ENCODE data around the gene SPOCK1.

SPOCK1 gene

DNA sequence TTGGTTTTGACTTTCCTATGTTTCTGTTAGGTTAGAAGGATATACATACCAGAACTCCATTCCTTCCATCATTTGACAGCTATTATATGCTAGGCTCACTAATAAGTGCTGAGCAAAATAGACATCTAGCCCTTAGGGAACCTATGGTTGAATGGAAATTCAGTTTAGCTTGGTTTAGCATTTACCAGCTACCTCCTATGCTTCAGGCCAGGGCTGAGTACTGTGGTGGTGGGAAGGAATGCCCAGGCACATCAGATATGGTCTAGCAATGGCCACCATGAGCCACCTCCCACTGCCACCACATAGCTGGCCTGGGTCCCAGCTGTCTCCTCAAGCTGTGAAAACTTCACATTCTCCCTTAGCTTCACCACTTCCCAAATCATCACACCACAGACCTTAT lies 89.4 kb downstream of the SPOCK1 start:
- Histone ChIP-seq H3K27me3 (replicated peaks) (no peaks in the 10 kb centered on the region), H3K4me3 (ENCODE audit: low read depth, low read length) (no peak overlapping the region), H3K27ac (no peak overlapping the region), H3K36me3 (replicated peaks) (no peaks in the 10 kb centered on the region)
- in situ Hi-C loops (cut with HindIII; ENCODE audit: low pct_ligation_motif_present, low sequenced_read_pairs) = no loop called here
- no peak for DNase-seq
- TF ChIP-seq CTCF (IDR thresholded peaks at IDR 0.05; ENCODE audit: low read depth, low read length, missing control alignments) = no peak

- Histone ChIP-seq H3K27me3 (replicated peaks) (no peaks in the 10 kb centered on the region), H3K27ac (no peak overlapping the region), H3K4me3 (ENCODE audit: low read depth, low read length) (no peak overlapping the region), H3K36me3 (replicated peaks) (no peaks in the 10 kb centered on the region)
- DNase-seq = no peak
- TF ChIP-seq CTCF (IDR thresholded peaks at IDR 0.05; ENCODE audit: low read depth, low read length, missing control alignments) = no peak
- in situ Hi-C loops (cut with HindIII; ENCODE audit: low pct_ligation_motif_present, low sequenced_read_pairs) = no loop called here
Measured at GRCh38 chr5:137407090-137407489, 92.0 kb downstream of the SPOCK1 start.

DNA sequence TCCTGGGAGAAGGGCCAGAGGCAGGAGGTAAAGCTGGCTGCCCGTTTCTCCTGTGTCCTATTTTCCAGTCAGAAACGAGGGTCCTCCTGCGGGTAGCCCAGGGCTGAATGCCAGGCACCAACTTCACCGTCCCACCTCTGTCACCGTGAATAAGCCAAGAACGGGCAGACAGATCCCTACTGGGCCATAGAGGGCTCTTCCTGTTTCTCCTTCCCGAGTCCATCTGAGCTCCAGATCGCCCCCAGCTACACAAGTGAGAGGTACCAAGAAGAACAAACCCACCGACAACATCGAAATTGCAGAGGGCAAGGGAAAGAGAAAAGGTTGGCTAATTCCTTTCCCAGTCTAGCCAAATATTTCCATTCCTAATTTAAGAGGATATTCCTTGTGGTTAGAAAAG lies 93.7 kb downstream of the SPOCK1 start:
- no peak overlapping the region for H3K27ac ChIP-seq
- TF ChIP-seq CTCF (IDR thresholded peaks at IDR 0.05; ENCODE audit: low read depth, low read length, missing control alignments) = no peak
- in situ Hi-C loops (cut with HindIII; ENCODE audit: low pct_ligation_motif_present, low sequenced_read_pairs) = no loop called here

DNA sequence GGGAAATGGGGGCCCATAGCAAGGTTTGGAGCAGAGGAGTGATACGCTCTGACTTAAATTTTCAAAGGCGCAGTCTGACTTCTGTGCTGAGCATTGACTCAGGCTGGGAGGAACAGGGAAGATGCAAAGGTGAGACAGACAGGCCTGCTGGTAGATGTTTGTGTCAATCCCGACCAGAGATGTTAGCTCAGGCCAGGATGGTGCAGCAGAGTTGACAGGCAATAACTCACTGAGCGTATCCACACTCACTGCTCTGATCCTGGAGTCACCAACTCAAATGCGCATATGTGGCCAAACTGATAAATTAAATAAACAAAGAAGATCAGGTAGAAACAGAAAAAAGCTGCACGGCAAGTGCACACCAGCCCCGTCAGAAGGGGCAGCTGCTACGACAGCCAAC lies 95.3 kb downstream of the SPOCK1 start:
- in situ Hi-C loops (cut with HindIII; ENCODE audit: low pct_ligation_motif_present, low sequenced_read_pairs) = no loop called here

More for the DNA sequence above, 93.7 kb downstream of the SPOCK1 start:
- H3K36me3 ChIP-seq (replicated peaks) = no peaks in the 10 kb centered on the region
- DNase-seq = no peak
- H3K27me3 ChIP-seq (replicated peaks) = no peaks in the 10 kb centered on the region
- H3K4me3 ChIP-seq (ENCODE audit: low read depth, low read length) = no peak overlapping the region

DNA sequence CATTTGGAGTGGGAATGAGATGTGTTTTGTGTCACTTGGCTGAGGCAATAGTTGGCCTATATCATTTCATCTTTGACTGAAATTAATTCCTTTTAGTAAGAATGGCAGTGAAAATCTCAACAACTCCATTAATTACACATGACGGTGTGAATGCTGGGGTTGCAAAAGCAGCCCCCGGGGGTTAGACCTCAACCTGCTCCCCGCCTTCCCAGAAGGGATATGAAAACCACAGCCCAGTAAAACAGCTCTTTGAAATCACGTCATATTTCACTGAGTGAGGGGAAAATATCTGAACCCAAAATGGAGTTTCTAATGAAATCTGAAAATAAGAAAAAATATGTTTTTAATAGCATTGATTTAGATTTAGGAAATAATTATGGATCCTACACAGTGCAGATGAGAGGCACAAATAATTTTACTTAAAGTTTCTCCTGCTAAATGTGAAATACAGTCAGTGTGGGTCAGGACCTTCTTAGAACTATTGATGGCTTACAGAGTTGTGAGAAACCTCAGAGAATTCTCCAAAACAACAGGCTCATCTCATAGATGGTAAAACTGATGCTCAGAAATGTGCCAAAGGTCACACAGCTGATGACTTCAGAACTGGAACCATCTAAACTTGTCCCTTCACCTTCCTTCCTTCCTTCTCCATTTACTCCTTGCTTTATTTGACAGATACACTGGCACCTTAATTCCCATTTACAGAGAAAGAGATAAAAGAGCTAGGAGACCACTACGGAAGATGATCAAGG lies 96.5 kb downstream of the SPOCK1 start:
- no peak for TF ChIP-seq CTCF (IDR thresholded peaks at IDR 0.05; ENCODE audit: low read depth, low read length, missing control alignments)
- DNase-seq = no peak
- Histone ChIP-seq H3K4me3 (ENCODE audit: low read depth, low read length) (no peak overlapping the region), H3K27me3 (replicated peaks) (no peaks in the 10 kb centered on the region), H3K27ac (no peak overlapping the region), H3K36me3 (replicated peaks) (no peaks in the 10 kb centered on the region)
- in situ Hi-C loops (cut with HindIII; ENCODE audit: low pct_ligation_motif_present, low sequenced_read_pairs) = no loop called here

More for the DNA sequence above, 95.3 kb downstream of the SPOCK1 start:
- no peak for TF ChIP-seq CTCF (IDR thresholded peaks at IDR 0.05; ENCODE audit: low read depth, low read length, missing control alignments)
- Histone ChIP-seq H3K27me3 (replicated peaks) (no peaks in the 10 kb centered on the region), H3K36me3 (replicated peaks) (no peaks in the 10 kb centered on the region), H3K27ac (no peak overlapping the region), H3K4me3 (ENCODE audit: low read depth, low read length) (no peak overlapping the region)
- no peak for DNase-seq

GRCh38 chr5:137401946-137402345 lies 97.2 kb downstream of the SPOCK1 start:
- in situ Hi-C loops (cut with HindIII; ENCODE audit: low pct_ligation_motif_present, low sequenced_read_pairs) = no loop called here

More at GRCh38 chr5:137401946-137402345, 97.2 kb downstream of the SPOCK1 start:
- Histone ChIP-seq H3K4me3 (ENCODE audit: low read depth, low read length) (no peak overlapping the region), H3K27me3 (replicated peaks) (no peaks in the 10 kb centered on the region), H3K27ac (no peak overlapping the region), H3K36me3 (replicated peaks) (no peaks in the 10 kb centered on the region)
- DNase-seq = no peak
- no peak for TF ChIP-seq CTCF (IDR thresholded peaks at IDR 0.05; ENCODE audit: low read depth, low read length, missing control alignments)
